Measurements from ENCODE around the gene GATA3.

GATA3 gene

GRCh38 chr10:8051109-8051821 lies 3.2 kb upstream of the GATA3 start:
- no peak for DNase-seq (ENCODE audit: low read depth, low spot score)

DNA sequence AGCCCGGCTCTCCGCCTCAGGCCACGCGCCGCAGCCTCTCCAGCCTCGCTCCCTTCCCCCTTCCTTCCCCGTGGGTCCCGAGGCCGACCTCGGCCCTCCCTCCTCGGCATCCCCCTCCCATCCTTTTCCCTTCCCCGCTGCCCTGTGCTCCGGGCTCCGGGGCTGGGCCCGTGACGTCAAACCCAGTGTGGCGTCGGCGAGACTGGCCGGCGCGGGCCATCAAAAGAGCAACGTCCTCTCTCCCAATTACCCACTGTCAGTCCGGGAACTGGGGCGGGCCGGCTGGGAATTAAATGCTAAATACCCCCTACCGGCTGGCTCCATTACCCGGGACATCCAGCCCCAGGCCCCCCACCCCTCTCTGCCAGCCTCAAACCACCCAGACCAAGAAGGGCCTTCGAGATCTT lies 2.6 kb upstream of the GATA3 start:
- no peak for DNase-seq (ENCODE audit: low read depth, low spot score)

DNA sequence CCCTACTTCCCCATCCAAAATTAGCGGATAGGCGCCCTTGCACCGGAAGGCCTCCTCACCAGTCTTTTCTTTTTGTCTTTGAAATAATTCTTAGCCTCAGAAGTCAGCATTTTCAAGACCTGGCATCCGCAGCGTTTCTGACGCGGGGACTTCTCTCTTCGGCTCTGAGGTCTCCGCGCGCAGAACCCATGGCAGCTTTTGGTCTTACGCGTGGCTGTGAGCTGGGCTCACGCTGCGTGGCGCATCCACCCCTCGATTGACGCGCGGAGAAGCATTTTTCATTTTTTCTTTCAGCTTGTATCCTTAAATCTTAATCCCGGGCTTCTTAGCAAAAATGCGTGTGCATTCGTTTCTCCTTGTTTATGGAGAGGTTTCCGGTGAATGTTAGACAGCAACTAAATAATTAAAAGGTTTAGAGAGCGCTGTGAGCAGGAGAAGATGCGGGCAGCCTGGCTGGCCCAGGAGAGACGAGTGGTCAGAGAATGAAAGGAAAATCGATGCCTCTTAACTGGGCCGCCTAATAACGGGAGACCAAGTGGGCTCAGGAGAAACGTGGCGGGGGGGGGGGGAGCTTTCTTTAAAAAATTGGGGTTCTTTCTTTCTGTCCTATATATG lies 2.0 kb upstream of the GATA3 start:
- no peak for DNase-seq (ENCODE audit: low read depth, low spot score)

- DNase-seq (ENCODE audit: low read depth, low spot score) = no peak
Observed at GRCh38 chr10:8052956-8053445, 1.5 kb upstream of the GATA3 start.

- peak; percentile 89 for DNase-seq (ENCODE audit: low read depth, low spot score)
Observed at GRCh38 chr10:8053446-8054243, 843 bp upstream of the GATA3 start.

- no peak for DNase-seq (ENCODE audit: low read depth, low spot score)
Observed at GRCh38 chr10:8054244-8054493, 319 bp upstream of the GATA3 start.

DNA sequence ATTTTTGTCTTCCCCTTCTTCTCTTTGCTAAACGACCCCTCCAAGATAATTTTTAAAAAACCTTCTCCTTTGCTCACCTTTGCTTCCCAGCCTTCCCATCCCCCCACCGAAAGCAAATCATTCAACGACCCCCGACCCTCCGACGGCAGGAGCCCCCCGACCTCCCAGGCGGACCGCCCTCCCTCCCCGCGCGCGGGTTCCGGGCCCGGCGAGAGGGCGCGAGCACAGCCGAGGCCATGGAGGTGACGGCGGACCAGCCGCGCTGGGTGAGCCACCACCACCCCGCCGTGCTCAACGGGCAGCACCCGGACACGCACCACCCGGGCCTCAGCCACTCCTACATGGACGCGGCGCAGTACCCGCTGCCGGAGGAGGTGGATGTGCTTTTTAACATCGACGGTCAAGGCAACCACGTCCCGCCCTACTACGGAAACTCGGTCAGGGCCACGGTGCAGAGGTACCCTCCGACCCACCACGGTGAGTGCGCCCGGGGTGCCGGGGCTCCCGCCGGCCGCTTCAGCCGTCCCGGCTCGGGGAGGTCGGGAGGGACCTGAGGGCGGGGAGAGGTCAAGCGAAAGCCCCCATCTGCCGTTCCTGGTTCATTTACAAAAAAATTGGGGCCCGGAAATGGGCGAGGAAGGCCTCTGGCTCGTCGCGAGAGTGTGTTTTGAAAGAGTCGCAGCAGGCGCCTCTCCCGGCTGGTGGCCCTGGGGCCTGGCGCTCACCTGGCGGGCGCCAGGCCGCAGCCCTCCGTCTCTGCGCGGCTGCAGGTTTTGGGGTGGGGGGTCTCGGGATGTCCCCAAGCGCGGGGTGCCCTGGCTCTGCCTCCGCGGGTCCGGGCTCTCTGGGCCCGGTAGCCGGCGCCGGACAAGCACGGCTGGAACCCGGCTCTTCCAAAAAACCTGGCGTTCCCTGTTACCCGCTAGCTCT lies 1.2 kb downstream of the GATA3 start:
- DNase-seq (ENCODE audit: low read depth, low spot score) = no peak

GRCh38 chr10:8056378-8056777 lies 1.9 kb downstream of the GATA3 start:
- DNase-seq (ENCODE audit: low read depth, low spot score) = no peak

GRCh38 chr10:8056871-8057331 lies 2.4 kb downstream of the GATA3 start:
- no peak for DNase-seq (ENCODE audit: low read depth, low spot score)

GRCh38 chr10:8057636-8058273 lies 3.3 kb downstream of the GATA3 start:
- DNase-seq (ENCODE audit: low read depth, low spot score) = no peak

DNA sequence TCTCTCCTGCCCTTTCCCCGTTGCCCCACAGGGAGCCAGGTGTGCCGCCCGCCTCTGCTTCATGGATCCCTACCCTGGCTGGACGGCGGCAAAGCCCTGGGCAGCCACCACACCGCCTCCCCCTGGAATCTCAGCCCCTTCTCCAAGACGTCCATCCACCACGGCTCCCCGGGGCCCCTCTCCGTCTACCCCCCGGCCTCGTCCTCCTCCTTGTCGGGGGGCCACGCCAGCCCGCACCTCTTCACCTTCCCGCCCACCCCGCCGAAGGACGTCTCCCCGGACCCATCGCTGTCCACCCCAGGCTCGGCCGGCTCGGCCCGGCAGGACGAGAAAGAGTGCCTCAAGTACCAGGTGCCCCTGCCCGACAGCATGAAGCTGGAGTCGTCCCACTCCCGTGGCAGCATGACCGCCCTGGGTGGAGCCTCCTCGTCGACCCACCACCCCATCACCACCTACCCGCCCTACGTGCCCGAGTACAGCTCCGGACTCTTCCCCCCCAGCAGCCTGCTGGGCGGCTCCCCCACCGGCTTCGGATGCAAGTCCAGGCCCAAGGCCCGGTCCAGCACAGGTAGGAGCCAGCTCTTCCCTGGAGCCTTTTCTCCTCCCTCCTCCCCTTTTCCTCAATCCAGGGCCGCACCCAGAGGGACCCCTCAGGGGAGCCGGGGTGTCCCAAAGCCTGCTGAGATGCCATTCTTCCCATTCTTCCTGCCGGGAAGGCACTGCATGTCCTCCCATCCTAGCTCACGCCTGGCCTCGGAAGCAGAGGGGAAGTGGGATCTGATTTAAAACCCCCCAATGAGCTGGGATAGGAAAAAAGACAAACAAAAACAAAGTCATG lies 4.0 kb downstream of the GATA3 start:
- no peak for DNase-seq (ENCODE audit: low read depth, low spot score)

- no peak for DNase-seq (ENCODE audit: low read depth, low spot score)
Observed at GRCh38 chr10:8059191-8059936, 4.9 kb downstream of the GATA3 start.

- no peak for DNase-seq (ENCODE audit: low read depth, low spot score)
Observed at GRCh38 chr10:8060010-8060703, 5.7 kb downstream of the GATA3 start.

DNA sequence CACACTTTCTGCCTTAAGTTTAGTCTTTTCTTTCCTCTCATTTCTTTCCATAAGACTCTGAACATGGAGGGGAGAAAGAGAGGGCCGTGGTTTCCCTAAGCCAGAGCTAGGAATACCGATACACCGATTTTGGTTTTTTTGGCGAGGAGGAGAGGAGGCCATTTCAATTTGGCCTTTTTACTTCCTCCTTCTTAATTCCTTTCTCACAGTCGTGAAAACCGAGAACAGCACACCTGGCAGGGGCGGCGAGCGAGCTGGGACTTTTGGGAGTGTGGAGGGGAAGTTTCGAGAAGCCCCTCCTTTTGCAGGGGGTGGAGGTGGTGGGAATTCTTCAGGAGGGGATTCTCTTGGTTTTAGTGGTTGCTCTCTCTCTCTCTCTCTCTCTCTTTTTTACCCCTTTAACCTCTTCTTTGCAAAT lies 6.2 kb downstream of the GATA3 start:
- DNase-seq (ENCODE audit: low read depth, low spot score) = no peak

DNA sequence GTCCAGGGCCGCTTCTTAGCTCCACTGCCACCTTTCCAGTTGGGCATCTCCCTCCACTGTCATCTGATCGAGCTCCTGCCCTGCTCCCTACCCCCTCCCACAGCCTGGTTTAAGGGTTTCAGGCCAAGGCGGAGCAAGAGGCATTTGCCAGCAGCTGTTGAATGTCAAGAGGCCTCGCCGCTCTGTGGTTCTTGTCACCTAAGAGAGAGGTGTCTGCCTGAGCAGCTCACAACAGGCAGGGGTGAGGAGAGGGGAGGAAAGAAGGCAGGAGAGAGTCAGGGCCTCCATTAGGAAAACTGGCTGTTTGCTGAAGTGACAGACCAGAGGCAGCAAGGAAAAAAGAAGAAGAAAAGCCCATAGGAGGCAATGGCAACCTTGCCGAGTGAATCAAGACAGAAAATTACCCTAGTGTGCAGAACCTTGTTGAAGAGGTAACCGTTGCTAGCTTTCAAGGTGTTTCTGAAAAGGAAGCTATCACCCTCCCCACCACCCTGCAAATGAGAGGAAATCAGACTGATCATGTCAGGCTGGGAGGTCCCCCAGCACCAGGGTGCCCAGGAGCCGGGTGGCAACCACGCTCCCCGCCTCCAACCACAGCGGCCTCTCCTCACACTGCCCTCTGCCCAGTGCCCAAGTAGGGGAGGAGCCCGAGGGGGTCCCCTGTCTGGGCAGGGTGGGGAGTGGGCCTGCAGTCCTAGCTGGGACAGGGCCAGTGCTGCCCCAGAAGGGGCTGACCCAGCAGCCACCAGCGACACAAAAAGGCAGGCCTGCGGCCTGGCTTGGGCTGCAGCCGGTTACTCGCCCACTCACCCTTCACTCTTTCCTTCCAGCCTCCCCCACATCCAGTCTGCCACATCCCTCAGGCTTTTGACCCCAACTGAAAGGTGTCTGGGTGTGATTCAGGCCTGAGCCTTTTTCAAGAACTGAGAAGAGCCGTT lies 7.1 kb downstream of the GATA3 start:
- no peak for DNase-seq (ENCODE audit: low read depth, low spot score)

DNA sequence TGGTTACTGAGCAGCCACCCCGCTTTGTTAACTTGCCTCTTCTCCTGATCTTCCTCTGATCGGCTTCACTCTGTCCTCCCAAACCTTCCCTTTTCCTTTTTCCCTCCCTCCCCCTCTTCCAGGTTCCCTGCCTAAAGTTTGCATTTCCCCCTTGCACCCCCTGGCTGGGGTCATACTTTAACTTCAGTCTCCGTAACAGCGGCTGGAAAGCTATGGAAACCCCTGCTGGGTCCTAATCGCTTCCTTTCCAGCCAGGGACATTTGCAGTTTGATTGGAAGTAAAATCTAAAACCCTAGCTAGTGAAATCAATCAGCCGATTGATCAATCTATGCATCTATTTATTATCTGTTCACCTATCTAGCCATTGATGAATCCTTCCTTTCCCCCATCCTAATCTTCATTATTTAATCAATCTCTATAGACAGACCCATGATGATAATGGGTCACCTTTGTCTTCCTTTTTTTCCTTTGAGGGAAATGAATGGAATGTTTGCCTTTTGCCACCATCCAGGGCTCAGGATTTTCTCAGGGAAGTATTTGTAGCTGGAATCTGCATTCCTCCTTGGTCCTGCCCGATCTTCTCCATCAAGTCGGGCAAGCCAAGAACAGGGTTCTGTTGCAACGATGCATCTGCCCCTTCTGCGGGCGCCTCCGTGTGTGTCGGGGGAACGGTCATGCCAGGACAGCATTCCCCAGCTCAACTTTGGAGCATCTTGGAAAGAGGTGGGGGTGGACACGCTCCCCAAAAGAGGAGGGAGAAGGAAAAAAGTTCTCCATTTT lies 8.8 kb downstream of the GATA3 start:
- DNase-seq (ENCODE audit: low read depth, low spot score) = no peak

- DNase-seq (ENCODE audit: low read depth, low spot score) = no peak
Observed at GRCh38 chr10:8063935-8064334, 9.4 kb downstream of the GATA3 start.
